Keratinocyte (primary cell): ENCODE results near the gene HOXC5.

ENCODE experiments used
- EZH2 ChIP-seq: IDR thresholded peaks from one replicate; pipeline ENCODE4 v1.6.1; 2012; ENCODE audit warnings: inconsistent platforms, mild to moderate bottlenecking, low read length, moderate library complexity
- TF ChIP-seq, protein P1 (sequence below), 3 experiments: IDR thresholded peaks in 1 of 3; conservative IDR thresholded peaks in 1 of 3; optimal IDR thresholded peaks in 1 of 3; 2 replicates in 2 of 3; 3 replicates in 1 of 3; pipeline versions ENCODE3 to v1.5.1; 2011; ENCODE audit warnings: low read length in 3 of 3, mild to moderate bottlenecking in 3 of 3, moderate library complexity in 2 of 3, control low read depth in 1 of 3, inconsistent platforms in 1 of 3; ENCODE audit not compliant: insufficient read depth in 2 of 3; ENCODE audit errors: extremely low read depth in 1 of 3

DNA sequence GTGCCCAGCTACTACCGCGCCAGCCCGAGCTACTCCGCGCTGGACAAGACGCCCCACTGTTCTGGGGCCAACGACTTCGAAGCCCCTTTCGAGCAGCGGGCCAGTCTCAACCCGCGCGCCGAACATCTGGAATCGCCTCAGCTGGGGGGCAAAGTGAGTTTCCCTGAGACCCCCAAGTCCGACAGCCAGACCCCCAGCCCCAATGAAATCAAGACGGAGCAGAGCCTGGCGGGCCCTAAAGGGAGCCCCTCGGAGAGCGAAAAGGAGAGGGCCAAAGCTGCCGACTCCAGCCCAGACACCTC, 47.2 kb upstream of the HOXC5 start:
- TF ChIP-seq, protein P1, sequence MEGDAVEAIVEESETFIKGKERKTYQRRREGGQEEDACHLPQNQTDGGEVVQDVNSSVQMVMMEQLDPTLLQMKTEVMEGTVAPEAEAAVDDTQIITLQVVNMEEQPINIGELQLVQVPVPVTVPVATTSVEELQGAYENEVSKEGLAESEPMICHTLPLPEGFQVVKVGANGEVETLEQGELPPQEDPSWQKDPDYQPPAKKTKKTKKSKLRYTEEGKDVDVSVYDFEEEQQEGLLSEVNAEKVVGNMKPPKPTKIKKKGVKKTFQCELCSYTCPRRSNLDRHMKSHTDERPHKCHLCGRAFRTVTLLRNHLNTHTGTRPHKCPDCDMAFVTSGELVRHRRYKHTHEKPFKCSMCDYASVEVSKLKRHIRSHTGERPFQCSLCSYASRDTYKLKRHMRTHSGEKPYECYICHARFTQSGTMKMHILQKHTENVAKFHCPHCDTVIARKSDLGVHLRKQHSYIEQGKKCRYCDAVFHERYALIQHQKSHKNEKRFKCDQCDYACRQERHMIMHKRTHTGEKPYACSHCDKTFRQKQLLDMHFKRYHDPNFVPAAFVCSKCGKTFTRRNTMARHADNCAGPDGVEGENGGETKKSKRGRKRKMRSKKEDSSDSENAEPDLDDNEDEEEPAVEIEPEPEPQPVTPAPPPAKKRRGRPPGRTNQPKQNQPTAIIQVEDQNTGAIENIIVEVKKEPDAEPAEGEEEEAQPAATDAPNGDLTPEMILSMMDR (optimal IDR thresholded peaks at IDR 0.05 in 1 of 3, IDR thresholded peaks at IDR 0.05 in 1 of 3, conservative IDR thresholded peaks at IDR 0.05 in 1 of 3; ENCODE audit: extremely low read depth in 1 of 3, insufficient read depth in 2 of 3, low read length in 3 of 3), result no peak
- TF ChIP-seq EZH2, result no peak
